Measurements from ENCODE around the gene RAPGEF5. TPM values are rescaled to one million over a fixed set of nuclear protein-coding genes. Genes with fewer than 3 reads are reported as not detected.

Gene RAPGEF5
- total and polyA plus RNA-seq, 10 of the 15 experiments (the other 5 are each of a cell fraction or from before 2014, with no cell fraction given) = 0.38 to 4.0 (median 1.6) TPM; not detected in 1

DNA sequence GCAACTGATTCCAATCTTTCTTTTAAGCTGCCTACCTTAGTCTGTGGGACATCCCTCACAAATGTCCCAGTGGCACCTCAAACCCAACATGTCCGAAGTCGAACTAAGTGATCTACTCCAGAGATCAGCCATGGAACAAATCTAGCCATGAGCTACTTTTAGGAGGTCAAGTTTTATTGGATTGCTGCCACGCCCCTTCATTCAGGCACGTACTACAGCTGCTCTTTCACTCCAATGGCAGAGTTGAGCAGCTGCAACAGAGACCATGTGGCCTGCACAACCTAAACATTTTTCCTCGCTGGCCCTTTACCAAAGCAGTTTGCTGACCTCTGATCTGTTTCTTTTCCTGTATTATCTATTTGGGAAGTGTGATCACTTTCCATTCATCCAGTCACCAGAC lies 218.8 kb downstream of the RAPGEF5 start:
- intact Hi-C loops (cut with micrococcal nuclease; ENCODE audit: unreplicated experiment) (no loop called here), in situ Hi-C loops (cut with MboI) (no loop called here)
- RAD21 ChIA-PET (ENCODE audit: unreplicated experiment) = no interaction called here
- POLR2A ChIA-PET = no interaction called here
- H3K4me3 ChIP-seq = no peak overlapping the region
- 21% methylated on average over 5 of the region's 5 CpGs for WGBS (ENCODE audit: insufficient coverage, insufficient replicate concordance, low lambda C conversion rate, missing lambda C conversion rate)
- H3K27ac ChIP-seq (ENCODE audit: control insufficient read depth, insufficient read depth) = no peak overlapping the region
- no peaks in the 10 kb centered on the region for H3K27me3 ChIP-seq (replicated peaks in 1 of 2; ENCODE audit: control insufficient read depth in 2 of 2, insufficient read depth in 2 of 2, low read length in 1 of 2)
- no peak overlapping the region for H2AFZ ChIP-seq (ENCODE audit: control insufficient read depth, low read depth, low read length)
- BruUV-seq (replicated peaks) = no TSS peak
- H3K4me1 ChIP-seq (ENCODE audit: control insufficient read depth, insufficient read depth, low read length) = no peaks in the 10 kb centered on the region
- no peaks in the 10 kb centered on the region for H3K79me2 ChIP-seq (ENCODE audit: control insufficient read depth, insufficient read depth, low read length)
- no peaks in the 10 kb centered on the region; a peak in 1 of 4 replicates for H3K36me3 ChIP-seq (ENCODE audit: control insufficient read depth in 2 of 2, insufficient read depth in 2 of 2, low read length in 1 of 2)
- no peak overlapping the region for H3K9ac ChIP-seq (ENCODE audit: control insufficient read depth, insufficient read depth, low read length)
- FAIRE-seq (no peak), ATAC-seq (no peak), DNase-seq (ENCODE audit: low read depth, low spot score) (no peak)
- SMC1A ChIA-PET (ENCODE audit: uncharacterized antibody, unreplicated experiment) = interaction anchor here (1.2 kb wide), 1 partner anchor 21 kb away, joined by 3 read pairs; no protein-coding TSS in a partner anchor
- H3K9me3 ChIP-seq (replicated peaks; ENCODE audit: control insufficient read depth, insufficient read depth, low read length) = no peaks in the 10 kb centered on the region
- no peaks in the 10 kb centered on the region for H4K20me1 ChIP-seq (ENCODE audit: control insufficient read depth, insufficient read depth)
- CTCF ChIA-PET = interaction anchor here (0.6 to 2.7 kb wide), 4 partner anchors 22 to 946 kb away, joined by 3 to 9 read pairs (median 4); no protein-coding TSS in a partner anchor
- no peak overlapping the region for H3K4me2 ChIP-seq (ENCODE audit: control insufficient read depth, insufficient read depth)
- TF ChIP-seq EP300 (IDR thresholded peaks at IDR 0.05; ENCODE audit: borderline replicate concordance in 1 of 2, control insufficient read depth in 1 of 2, low read depth in 2 of 2, low read length in 2 of 2) (no peak), ZNF24 (IDR thresholded peaks at IDR 0.05) (no peak), KLF5 (IDR thresholded peaks at IDR 0.05; ENCODE audit: partially characterized antibody) (no peak), SMAD5 (IDR thresholded peaks at IDR 0.05; ENCODE audit: low read depth) (no peak), RAD21 (IDR thresholded peaks at IDR 0.05; ENCODE audit: insufficient read depth, low read depth, low read length) (no peak), ZSCAN29 (IDR thresholded peaks at IDR 0.05) (no peak), ZNF274 (IDR thresholded peaks at IDR 0.05; ENCODE audit: insufficient read depth, insufficient read length) (no peak), PAX5 (IDR thresholded peaks at IDR 0.05; ENCODE audit: borderline replicate concordance, low read depth, low read length) (no peak), LARP7 (IDR thresholded peaks at IDR 0.05) (no peak), NRF1 (conservative IDR thresholded peaks at IDR 0.05; ENCODE audit: low read depth, low read length) (no peak), TARDBP (IDR thresholded peaks at IDR 0.05; ENCODE audit: borderline replicate concordance) (no peak), NFIC (IDR thresholded peaks at IDR 0.05; ENCODE audit: low read depth, low read length) (no peak), HDGF (IDR thresholded peaks at IDR 0.05) (no peak), ZNF622 (IDR thresholded peaks at IDR 0.05) (no peak), CHD4 (IDR thresholded peaks at IDR 0.05) (no peak)
- TF ChIP-seq, protein P1, sequence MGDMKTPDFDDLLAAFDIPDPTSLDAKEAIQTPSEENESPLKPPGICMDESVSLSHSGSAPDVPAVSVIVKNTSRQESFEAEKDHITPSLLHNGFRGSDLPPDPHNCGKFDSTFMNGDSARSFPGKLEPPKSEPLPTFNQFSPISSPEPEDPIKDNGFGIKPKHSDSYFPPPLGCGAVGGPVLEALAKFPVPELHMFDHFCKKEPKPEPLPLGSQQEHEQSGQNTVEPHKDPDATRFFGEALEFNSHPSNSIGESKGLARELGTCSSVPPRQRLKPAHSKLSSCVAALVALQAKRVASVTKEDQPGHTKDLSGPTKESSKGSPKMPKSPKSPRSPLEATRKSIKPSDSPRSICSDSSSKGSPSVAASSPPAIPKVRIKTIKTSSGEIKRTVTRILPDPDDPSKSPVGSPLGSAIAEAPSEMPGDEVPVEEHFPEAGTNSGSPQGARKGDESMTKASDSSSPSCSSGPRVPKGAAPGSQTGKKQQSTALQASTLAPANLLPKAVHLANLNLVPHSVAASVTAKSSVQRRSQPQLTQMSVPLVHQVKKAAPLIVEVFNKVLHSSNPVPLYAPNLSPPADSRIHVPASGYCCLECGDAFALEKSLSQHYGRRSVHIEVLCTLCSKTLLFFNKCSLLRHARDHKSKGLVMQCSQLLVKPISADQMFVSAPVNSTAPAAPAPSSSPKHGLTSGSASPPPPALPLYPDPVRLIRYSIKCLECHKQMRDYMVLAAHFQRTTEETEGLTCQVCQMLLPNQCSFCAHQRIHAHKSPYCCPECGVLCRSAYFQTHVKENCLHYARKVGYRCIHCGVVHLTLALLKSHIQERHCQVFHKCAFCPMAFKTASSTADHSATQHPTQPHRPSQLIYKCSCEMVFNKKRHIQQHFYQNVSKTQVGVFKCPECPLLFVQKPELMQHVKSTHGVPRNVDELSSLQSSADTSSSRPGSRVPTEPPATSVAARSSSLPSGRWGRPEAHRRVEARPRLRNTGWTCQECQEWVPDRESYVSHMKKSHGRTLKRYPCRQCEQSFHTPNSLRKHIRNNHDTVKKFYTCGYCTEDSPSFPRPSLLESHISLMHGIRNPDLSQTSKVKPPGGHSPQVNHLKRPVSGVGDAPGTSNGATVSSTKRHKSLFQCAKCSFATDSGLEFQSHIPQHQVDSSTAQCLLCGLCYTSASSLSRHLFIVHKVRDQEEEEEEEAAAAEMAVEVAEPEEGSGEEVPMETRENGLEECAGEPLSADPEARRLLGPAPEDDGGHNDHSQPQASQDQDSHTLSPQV (IDR thresholded peaks at IDR 0.05) = no peak
- TF ChIP-seq, protein P2, sequence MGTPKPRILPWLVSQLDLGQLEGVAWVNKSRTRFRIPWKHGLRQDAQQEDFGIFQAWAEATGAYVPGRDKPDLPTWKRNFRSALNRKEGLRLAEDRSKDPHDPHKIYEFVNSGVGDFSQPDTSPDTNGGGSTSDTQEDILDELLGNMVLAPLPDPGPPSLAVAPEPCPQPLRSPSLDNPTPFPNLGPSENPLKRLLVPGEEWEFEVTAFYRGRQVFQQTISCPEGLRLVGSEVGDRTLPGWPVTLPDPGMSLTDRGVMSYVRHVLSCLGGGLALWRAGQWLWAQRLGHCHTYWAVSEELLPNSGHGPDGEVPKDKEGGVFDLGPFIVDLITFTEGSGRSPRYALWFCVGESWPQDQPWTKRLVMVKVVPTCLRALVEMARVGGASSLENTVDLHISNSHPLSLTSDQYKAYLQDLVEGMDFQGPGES (IDR thresholded peaks at IDR 0.05) = no peak
- TF ChIP-seq, protein P3, sequence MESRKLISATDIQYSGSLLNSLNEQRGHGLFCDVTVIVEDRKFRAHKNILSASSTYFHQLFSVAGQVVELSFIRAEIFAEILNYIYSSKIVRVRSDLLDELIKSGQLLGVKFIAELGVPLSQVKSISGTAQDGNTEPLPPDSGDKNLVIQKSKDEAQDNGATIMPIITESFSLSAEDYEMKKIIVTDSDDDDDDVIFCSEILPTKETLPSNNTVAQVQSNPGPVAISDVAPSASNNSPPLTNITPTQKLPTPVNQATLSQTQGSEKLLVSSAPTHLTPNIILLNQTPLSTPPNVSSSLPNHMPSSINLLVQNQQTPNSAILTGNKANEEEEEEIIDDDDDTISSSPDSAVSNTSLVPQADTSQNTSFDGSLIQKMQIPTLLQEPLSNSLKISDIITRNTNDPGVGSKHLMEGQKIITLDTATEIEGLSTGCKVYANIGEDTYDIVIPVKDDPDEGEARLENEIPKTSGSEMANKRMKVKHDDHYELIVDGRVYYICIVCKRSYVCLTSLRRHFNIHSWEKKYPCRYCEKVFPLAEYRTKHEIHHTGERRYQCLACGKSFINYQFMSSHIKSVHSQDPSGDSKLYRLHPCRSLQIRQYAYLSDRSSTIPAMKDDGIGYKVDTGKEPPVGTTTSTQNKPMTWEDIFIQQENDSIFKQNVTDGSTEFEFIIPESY (IDR thresholded peaks at IDR 0.05) = no peak

All from GM12878 (cell line).